PFSK-1 (cell line): ENCODE results near the gene PPP1R7.

Source experiments
- FOXP2 ChIP-seq: optimal IDR thresholded peaks from 2 replicates; pipeline ENCODE3; 2011; ENCODE audit warnings: borderline replicate concordance, control low read depth, inconsistent platforms; ENCODE audit not compliant: insufficient read depth; ENCODE audit errors: extremely low read length, extremely low read depth
- POLR2AphosphoS5 ChIP-seq: IDR thresholded peaks from 2 replicates; pipeline ENCODE4 v1.6.1; 2012; ENCODE audit warnings: low read depth, mild to moderate bottlenecking, control low read depth, low read length, moderate library complexity
- SIN3A ChIP-seq: IDR thresholded peaks from 2 replicates; pipeline ENCODE4 v1.6.1; 2012; ENCODE audit warnings: mild to moderate bottlenecking, low read length, moderate library complexity, borderline replicate concordance; ENCODE audit not compliant: insufficient read depth
- TAF1 ChIP-seq: IDR thresholded peaks from 2 replicates; pipeline ENCODE4 v1.6.1; 2012; ENCODE audit warnings: low read length, control low read depth, borderline replicate concordance; ENCODE audit not compliant: insufficient read depth
- TF ChIP-seq, protein P1 (sequence below), 2 experiments: IDR thresholded peaks; 2 replicates each; pipeline versions ENCODE4 v1.6.1 to v1.8.0; 2011 to 2012; ENCODE audit warnings: low read depth in 2 of 2, low read length in 2 of 2, control low read depth in 1 of 2, inconsistent platforms in 1 of 2, mild to moderate bottlenecking in 1 of 2, moderate library complexity in 1 of 2; ENCODE audit not compliant: insufficient read depth in 1 of 2

Gene PPP1R7

GRCh38 chr2:241207641-241208040 lies 57.4 kb downstream of the PPP1R7 start:
- TF ChIP-seq SIN3A = no peak
- TF ChIP-seq, protein P1, sequence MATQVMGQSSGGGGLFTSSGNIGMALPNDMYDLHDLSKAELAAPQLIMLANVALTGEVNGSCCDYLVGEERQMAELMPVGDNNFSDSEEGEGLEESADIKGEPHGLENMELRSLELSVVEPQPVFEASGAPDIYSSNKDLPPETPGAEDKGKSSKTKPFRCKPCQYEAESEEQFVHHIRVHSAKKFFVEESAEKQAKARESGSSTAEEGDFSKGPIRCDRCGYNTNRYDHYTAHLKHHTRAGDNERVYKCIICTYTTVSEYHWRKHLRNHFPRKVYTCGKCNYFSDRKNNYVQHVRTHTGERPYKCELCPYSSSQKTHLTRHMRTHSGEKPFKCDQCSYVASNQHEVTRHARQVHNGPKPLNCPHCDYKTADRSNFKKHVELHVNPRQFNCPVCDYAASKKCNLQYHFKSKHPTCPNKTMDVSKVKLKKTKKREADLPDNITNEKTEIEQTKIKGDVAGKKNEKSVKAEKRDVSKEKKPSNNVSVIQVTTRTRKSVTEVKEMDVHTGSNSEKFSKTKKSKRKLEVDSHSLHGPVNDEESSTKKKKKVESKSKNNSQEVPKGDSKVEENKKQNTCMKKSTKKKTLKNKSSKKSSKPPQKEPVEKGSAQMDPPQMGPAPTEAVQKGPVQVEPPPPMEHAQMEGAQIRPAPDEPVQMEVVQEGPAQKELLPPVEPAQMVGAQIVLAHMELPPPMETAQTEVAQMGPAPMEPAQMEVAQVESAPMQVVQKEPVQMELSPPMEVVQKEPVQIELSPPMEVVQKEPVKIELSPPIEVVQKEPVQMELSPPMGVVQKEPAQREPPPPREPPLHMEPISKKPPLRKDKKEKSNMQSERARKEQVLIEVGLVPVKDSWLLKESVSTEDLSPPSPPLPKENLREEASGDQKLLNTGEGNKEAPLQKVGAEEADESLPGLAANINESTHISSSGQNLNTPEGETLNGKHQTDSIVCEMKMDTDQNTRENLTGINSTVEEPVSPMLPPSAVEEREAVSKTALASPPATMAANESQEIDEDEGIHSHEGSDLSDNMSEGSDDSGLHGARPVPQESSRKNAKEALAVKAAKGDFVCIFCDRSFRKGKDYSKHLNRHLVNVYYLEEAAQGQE (IDR thresholded peaks at IDR 0.05; ENCODE audit: insufficient read depth in 1 of 2, low read depth in 2 of 2, low read length in 2 of 2) = no peak
- no peak for TF ChIP-seq POLR2AphosphoS5
- TF ChIP-seq FOXP2 = no peak
- TF ChIP-seq TAF1 = no peak

- TF ChIP-seq POLR2AphosphoS5 (no peak), FOXP2 (no peak), TAF1 (no peak), SIN3A (no peak)
- TF ChIP-seq, protein P1 (IDR thresholded peaks at IDR 0.05; ENCODE audit: insufficient read depth in 1 of 2, low read depth in 2 of 2, low read length in 2 of 2) = no peak
Observed at GRCh38 chr2:241208058-241208457, 57.8 kb downstream of the PPP1R7 start.

GRCh38 chr2:241209271-241209670 lies 59.0 kb downstream of the PPP1R7 start:
- TF ChIP-seq SIN3A = no peak
- no peak for TF ChIP-seq TAF1
- no peak for TF ChIP-seq FOXP2
- no peak for TF ChIP-seq POLR2AphosphoS5
- TF ChIP-seq, protein P1 (IDR thresholded peaks at IDR 0.05; ENCODE audit: insufficient read depth in 1 of 2, low read depth in 2 of 2, low read length in 2 of 2) = no peak

DNA sequence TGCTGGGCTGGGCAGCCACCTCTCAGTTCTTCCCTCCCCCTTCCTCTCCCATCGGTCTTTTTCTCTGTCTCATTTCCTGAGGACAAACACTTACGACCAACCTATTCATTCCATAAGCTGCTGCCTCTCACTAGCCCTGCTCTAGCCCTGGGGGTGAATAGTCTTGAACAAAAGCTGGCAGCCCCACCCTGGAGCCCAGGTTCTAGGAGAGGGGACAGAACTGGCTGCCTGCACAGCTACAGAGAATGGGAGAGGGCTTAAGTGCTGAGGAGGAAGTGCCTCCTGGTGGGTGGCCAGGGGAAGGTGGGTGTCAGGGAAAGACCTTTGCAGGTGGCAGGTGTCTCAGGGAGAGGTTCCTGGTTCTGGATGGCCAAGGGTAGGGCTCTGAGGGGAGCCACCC lies 61.0 kb downstream of the PPP1R7 start:
- TF ChIP-seq, protein P1 (IDR thresholded peaks at IDR 0.05; ENCODE audit: insufficient read depth in 1 of 2, low read depth in 2 of 2, low read length in 2 of 2) = no peak
- no peak for TF ChIP-seq TAF1

- TF ChIP-seq, protein P1 (IDR thresholded peaks at IDR 0.05; ENCODE audit: insufficient read depth in 1 of 2, low read depth in 2 of 2, low read length in 2 of 2) = no peak
- TF ChIP-seq TAF1 = no peak
- TF ChIP-seq SIN3A = no peak
- no peak for TF ChIP-seq POLR2AphosphoS5
- no peak for TF ChIP-seq FOXP2
Observed at GRCh38 chr2:241213041-241213440, 62.8 kb downstream of the PPP1R7 start.
